ENCODE measurements around the gene TEAD1. TPM values are rescaled to one million over a fixed set of nuclear protein-coding genes. Genes with fewer than 3 reads are reported as not detected.

Gene TEAD1
- total RNA-seq, 1 donor from 2014 or later: 163 TPM

DNA sequence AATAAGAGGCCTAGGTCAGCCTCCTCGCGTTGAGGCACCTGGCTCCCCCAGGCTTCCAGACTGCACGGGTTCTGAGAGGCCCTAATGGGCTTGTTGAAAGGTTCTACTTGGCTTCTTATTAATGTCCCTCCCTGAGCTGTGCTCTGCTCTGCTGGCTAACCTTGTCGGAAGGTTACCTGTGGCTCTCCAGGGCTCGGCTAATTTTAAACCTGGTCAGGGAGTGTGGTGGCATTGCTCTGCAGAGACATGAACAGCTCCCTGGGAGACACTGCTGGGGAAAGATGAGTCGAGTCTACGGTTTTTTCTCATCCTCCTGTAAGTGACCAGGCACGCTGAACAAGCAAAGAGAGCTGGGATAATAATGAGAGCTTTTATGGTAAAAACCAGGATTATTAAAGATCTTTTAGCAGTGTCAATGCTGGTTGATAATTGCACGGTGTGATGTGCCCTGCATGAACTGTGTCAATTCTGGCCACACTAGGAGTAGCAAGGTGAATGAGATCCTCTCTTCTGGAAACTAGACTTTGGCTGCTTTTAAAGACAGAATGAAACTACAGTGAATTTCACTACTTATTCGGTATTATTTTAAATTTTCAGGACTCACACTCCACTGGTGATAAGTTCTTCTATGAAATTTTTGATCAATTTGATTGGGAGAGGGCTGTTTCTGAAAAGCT is 70.7 kb downstream of the TEAD1 start:
- peaks cover 3% of the 10 kb centered on the region for H3K9me3 Mint-ChIP-seq
- no peak for DNase-seq (ENCODE audit: low spot score in 2 of 2, unreplicated experiment in 2 of 2)
- TF ChIP-seq, protein P1, sequence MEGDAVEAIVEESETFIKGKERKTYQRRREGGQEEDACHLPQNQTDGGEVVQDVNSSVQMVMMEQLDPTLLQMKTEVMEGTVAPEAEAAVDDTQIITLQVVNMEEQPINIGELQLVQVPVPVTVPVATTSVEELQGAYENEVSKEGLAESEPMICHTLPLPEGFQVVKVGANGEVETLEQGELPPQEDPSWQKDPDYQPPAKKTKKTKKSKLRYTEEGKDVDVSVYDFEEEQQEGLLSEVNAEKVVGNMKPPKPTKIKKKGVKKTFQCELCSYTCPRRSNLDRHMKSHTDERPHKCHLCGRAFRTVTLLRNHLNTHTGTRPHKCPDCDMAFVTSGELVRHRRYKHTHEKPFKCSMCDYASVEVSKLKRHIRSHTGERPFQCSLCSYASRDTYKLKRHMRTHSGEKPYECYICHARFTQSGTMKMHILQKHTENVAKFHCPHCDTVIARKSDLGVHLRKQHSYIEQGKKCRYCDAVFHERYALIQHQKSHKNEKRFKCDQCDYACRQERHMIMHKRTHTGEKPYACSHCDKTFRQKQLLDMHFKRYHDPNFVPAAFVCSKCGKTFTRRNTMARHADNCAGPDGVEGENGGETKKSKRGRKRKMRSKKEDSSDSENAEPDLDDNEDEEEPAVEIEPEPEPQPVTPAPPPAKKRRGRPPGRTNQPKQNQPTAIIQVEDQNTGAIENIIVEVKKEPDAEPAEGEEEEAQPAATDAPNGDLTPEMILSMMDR (IDR thresholded peaks at IDR 0.05; ENCODE audit: unreplicated experiment): no peak
- no peak overlapping the region for H3K4me3 Mint-ChIP-seq
- no peaks in the 10 kb centered on the region for H3K27me3 Mint-ChIP-seq (ENCODE audit: low read depth)
- peak overlapping the region; percentile 92 for H3K27ac Mint-ChIP-seq
- peaks cover 70% of the 10 kb centered on the region for H3K4me1 Mint-ChIP-seq
- peaks cover 3% of the 10 kb centered on the region for H3K36me3 Mint-ChIP-seq

DNA sequence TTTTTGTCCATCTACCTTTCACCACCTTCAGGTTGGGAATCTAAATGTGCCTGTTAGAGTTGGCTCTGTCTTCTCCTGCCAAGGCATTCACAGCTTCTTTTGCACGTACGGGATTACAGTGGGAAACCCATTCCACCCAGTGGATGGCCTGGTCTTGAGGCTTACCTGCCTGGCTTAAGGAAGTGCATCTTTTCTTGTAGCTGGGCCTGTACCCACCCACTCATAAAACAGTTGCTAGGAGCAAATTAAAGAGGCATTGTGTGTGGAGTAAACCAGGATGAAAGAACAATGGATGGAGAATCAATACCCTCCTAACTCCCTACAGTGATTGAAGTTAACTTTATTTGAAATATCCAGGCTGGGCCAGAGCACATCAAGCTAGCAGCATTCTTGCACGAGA is 71.6 kb downstream of the TEAD1 start:
- H3K4me1 Mint-ChIP-seq: peaks cover 78% of the 10 kb centered on the region
- H3K9me3 Mint-ChIP-seq: no peaks in the 10 kb centered on the region
- H3K27me3 Mint-ChIP-seq (ENCODE audit: low read depth): no peaks in the 10 kb centered on the region
- no peak for DNase-seq (ENCODE audit: low spot score in 2 of 2, unreplicated experiment in 2 of 2)
- TF ChIP-seq, protein P1 (IDR thresholded peaks at IDR 0.05; ENCODE audit: unreplicated experiment): no peak
- no peak overlapping the region for H3K4me3 Mint-ChIP-seq
- H3K27ac Mint-ChIP-seq: peak overlapping the region; percentile 90
- H3K36me3 Mint-ChIP-seq: no peaks in the 10 kb centered on the region

DNA sequence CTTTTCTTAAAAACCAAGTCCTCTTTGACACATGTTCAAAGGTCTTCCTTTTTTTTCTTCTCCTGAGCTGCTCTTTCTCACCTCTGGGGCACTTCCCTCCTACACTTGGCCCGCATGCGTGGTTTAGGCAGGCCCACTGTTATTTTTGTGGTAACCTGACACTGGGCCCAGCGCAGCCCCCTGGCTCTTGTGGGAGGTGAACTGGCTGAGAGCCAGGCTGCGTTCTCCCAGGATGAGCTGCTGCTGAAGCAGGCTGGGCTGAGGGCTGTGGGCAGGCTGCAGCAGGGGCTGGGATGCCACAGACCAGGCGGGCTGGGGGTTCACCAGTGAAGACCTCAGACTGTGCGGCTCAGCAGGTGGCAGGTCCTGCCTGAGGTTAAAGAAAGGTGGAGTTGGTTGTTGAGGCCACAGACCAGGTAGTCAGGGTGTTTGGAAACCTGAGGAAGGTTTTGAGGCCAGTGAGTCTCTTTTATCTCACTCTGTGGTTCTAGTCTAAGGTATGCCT is 72.4 kb downstream of the TEAD1 start:
- DNase-seq (ENCODE audit: low spot score in 2 of 2, unreplicated experiment in 2 of 2): peak; percentile 80 to 90
- H3K4me1 Mint-ChIP-seq: peaks cover 76% of the 10 kb centered on the region
- H3K4me3 Mint-ChIP-seq: peak overlapping the region; percentile 44
- H3K9me3 Mint-ChIP-seq: no peaks in the 10 kb centered on the region
- TF ChIP-seq, protein P1 (IDR thresholded peaks at IDR 0.05; ENCODE audit: unreplicated experiment): no peak
- no peaks in the 10 kb centered on the region for H3K36me3 Mint-ChIP-seq
- no peaks in the 10 kb centered on the region for H3K27me3 Mint-ChIP-seq (ENCODE audit: low read depth)
- peak overlapping the region; percentile 96 for H3K27ac Mint-ChIP-seq

DNA sequence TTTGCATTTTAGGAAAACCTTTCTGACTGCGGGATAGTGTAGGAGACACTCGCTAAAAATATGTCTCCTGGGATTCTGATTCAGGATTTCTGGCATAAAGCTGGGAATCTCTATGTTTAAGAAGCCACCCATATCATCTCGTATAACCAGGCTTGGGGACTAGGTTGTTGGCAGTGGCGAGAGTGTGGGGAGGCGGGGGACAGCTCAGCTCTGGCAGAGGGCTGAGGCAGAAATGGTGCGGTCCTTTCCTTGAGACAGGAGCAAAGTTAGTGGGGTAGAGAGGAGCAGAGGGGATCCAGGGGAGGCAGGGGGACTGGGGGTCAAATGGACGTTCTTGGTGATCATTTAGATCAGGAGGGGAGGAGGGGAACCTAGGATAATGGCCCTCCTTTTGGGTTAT is 74.3 kb downstream of the TEAD1 start:
- Mint-ChIP-seq H3K4me3 (no peak overlapping the region), H3K9me3 (no peaks in the 10 kb centered on the region), H3K27ac (peak overlapping the region; percentile 91), H3K36me3 (no peaks in the 10 kb centered on the region), H3K4me1 (peaks cover 80% of the 10 kb centered on the region), H3K27me3 (ENCODE audit: low read depth) (no peaks in the 10 kb centered on the region)
- TF ChIP-seq, protein P1 (IDR thresholded peaks at IDR 0.05; ENCODE audit: unreplicated experiment): no peak
- DNase-seq (ENCODE audit: low spot score in 2 of 2, unreplicated experiment in 2 of 2): no peak

DNA sequence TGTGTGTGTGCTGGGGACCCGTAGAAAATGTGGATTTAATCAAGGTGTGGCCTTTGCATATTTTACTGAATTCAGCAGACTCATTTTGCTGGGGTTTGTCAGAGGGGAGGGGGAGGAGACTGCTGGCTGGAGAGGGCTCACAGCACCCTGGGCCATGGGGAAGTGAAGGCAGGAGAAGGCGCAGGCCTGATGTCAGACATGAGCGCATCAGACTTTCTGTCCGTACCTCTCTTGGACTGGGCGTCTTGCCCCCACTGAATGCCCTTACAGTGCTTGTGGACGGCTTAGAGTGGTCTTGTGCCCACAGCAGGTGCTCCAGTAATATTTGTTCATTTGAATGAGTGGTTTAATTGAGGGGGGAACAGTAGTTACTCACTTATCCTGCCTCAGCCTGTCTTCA is 75.2 kb downstream of the TEAD1 start:
- Mint-ChIP-seq H3K9me3 (no peaks in the 10 kb centered on the region), H3K36me3 (no peaks in the 10 kb centered on the region), H3K27ac (peak overlapping the region; percentile 91), H3K4me1 (peaks cover 81% of the 10 kb centered on the region), H3K4me3 (no peak overlapping the region), H3K27me3 (ENCODE audit: low read depth) (no peaks in the 10 kb centered on the region)
- TF ChIP-seq, protein P1 (IDR thresholded peaks at IDR 0.05; ENCODE audit: unreplicated experiment): no peak
- DNase-seq (ENCODE audit: low spot score in 2 of 2, unreplicated experiment in 2 of 2): no peak
